ENCODE data around the gene ROM1.

DNA sequence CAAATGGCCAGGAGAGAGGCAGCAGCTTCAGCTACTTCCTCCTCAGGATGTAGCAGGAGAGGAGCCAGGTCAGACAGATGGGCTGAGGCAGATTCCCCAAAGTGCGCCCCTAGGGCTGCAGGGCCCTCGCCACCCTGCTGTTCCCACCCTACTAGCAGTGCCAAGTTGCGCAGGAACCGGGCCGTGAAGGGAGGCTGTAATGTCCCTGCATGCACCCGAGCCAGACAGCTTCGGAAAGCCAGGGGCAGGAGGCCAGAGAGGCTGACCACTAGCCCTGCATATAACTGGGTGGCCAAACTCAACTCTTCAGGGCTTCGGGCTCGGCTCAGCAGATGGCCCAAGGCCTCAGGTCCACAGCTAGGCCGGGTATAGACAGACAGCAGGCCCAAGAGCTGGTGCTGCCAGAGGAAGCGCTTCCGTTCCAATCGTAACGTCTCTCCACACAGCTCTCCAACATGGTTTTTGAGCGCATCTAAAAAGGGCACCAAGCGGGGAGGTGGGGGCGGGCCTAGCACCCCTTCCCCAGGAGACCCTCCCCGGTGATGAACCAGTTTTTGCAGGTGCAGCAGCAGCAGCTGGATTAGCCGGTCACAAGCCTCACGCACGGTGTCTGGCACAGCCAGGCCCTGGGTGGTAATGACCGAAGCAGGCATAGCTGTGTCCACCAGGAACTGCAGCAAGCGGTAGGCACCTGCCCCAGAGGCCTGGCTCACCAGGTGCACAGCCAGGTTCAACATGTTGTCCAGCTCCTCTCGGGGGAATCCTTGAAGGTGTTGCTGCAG lies 35.3 kb downstream of the ROM1 start:
- TF ChIP-seq STAT1 (IDR thresholded peaks at IDR 0.05; ENCODE audit: unreplicated experiment), result no peak
- TF ChIP-seq, protein P1, sequence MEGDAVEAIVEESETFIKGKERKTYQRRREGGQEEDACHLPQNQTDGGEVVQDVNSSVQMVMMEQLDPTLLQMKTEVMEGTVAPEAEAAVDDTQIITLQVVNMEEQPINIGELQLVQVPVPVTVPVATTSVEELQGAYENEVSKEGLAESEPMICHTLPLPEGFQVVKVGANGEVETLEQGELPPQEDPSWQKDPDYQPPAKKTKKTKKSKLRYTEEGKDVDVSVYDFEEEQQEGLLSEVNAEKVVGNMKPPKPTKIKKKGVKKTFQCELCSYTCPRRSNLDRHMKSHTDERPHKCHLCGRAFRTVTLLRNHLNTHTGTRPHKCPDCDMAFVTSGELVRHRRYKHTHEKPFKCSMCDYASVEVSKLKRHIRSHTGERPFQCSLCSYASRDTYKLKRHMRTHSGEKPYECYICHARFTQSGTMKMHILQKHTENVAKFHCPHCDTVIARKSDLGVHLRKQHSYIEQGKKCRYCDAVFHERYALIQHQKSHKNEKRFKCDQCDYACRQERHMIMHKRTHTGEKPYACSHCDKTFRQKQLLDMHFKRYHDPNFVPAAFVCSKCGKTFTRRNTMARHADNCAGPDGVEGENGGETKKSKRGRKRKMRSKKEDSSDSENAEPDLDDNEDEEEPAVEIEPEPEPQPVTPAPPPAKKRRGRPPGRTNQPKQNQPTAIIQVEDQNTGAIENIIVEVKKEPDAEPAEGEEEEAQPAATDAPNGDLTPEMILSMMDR (conservative IDR thresholded peaks at IDR 0.05; ENCODE audit: low read depth in 2 of 2), result no peak

Data from GM23338 (cell line).